SK-N-MC (cell line): ENCODE measurements around the gene EPHA5.

Experiments used
- EZH2 ChIP-seq: fragments of 200-600 bp; sonication (generic); IDR thresholded peaks from one replicate; pipeline ENCODE4 v1.6.1; 2017; ENCODE audit warnings: antibody characterized with exemption
- POLR2AphosphoS5 ChIP-seq: IDR thresholded peaks from 2 replicates; pipeline ENCODE4 v1.6.1; 2012; ENCODE audit warnings: mild to moderate bottlenecking, low read depth, low read length, borderline replicate concordance

DNA sequence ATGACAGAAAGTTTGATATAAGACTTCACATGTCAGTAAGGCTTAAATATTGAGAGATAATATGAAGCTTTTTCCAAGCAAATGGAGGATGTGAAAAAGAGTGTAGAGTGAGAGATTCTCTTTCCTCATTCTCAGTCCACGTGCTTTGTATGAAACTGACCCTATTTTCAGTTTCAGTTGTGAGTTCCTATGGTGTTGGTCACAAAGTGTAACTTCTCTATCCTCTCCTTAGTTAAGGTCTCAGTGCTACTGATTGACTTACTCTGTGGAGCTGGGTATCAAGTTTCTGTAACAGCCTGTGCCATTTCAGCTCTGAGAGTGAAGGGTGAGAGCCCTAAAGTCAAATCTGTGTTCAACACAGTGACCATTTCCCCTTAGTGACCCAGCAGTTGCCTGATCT lies 277.2 kb downstream of the EPHA5 start:
- TF ChIP-seq EZH2 = no peak
- no peak for TF ChIP-seq POLR2AphosphoS5
